OCI-LY7 (cell line): ENCODE data around the gene OSBP2. TPM values are rescaled to one million over a fixed set of nuclear protein-coding genes. Genes with fewer than 3 reads are reported as not detected.

Experiments
- BruUV-seq: library from RNA; stranded (reverse); fragments of 400-500 nt; replicated peaks from 2 replicates; lab custom pipeline; 2021; lab: Mats Ljungman, UMichigan
- CTCF ChIA-PET: fragments of 300-600 bp; sonication (Branson Sonifier 250); formaldehyde crosslinking; loops from one replicate; lab custom pipeline; 2022; ENCODE audit warnings: antibody characterized with exemption; ENCODE audit not compliant: unreplicated experiment; lab: Charles Lee
- POLR2A ChIA-PET: fragments of 300-600 bp; sonication (Branson Sonifier 250); formaldehyde crosslinking; loops from one replicate; lab custom pipeline; 2022; ENCODE audit warnings: antibody characterized with exemption; lab: Charles Lee
- DNase-seq: peaks from one replicate; pipeline ENCODE4 v3.0.0-alpha.2; 2015; ENCODE audit warnings: low spot score
- H2AFZ ChIP-seq: fragments of 200-600 bp; sonication (generic), shearing (Covaris generic); 2 replicates; pipeline ENCODE4 v1.6.1; 2014; ENCODE audit warnings: mild to moderate bottlenecking, antibody characterized with exemption, low read length, moderate library complexity
- H3K27ac ChIP-seq: fragments of 200-600 bp; sonication (generic); 2 replicates; pipeline ENCODE4 v1.5.1; 2014; ENCODE audit warnings: mixed run types, low read depth, mild to moderate bottlenecking, moderate library complexity, low read length, inconsistent platforms; ENCODE audit not compliant: poor library complexity, severe bottlenecking
- H3K36me3 ChIP-seq: fragments of 200-600 bp; sonication (generic); 2 replicates; pipeline ENCODE4 v1.6.1; 2014; ENCODE audit warnings: mild to moderate bottlenecking, antibody characterized with exemption, low read length, moderate library complexity, mixed read lengths; ENCODE audit not compliant: insufficient read depth
- H3K4me1 ChIP-seq: fragments of 200-600 bp; sonication (generic); 2 replicates; pipeline ENCODE4 v1.5.1; 2014; ENCODE audit warnings: mild to moderate bottlenecking, low read length; ENCODE audit not compliant: insufficient read depth, poor library complexity, severe bottlenecking
- H3K4me2 ChIP-seq: fragments of 200-600 bp; sonication (generic); 2 replicates; pipeline ENCODE4 v1.6.1; 2014; ENCODE audit warnings: mild to moderate bottlenecking, low read length
- H3K4me3 ChIP-seq: fragments of 200-600 bp; sonication (generic); 2 replicates; pipeline ENCODE4 v1.5.1; 2014; ENCODE audit warnings: mild to moderate bottlenecking, low read depth, low read length; ENCODE audit not compliant: poor library complexity, severe bottlenecking
- H3K79me2 ChIP-seq: fragments of 200-600 bp; sonication (generic); 2 replicates; pipeline ENCODE4 v1.6.1; 2016; ENCODE audit warnings: low read depth, mild to moderate bottlenecking, low read length, moderate library complexity, mixed read lengths; ENCODE audit not compliant: insufficient read depth
- H3K9me2 ChIP-seq: fragments of 200-600 bp; sonication (generic); 2 replicates; pipeline ENCODE4 v1.6.1; 2016; ENCODE audit warnings: mild to moderate bottlenecking, low read length, mixed read lengths; ENCODE audit not compliant: insufficient read depth
- H3K9me3 ChIP-seq: fragments of 200-600 bp; sonication (generic); 2 replicates; pipeline ENCODE4 v1.6.1; 2014; ENCODE audit warnings: mild to moderate bottlenecking, mixed run types, low read length, mixed read lengths
- H4K20me1 ChIP-seq: fragments of 200-600 bp; sonication (generic); 2 replicates; pipeline ENCODE4 v1.6.1; 2014; ENCODE audit warnings: mild to moderate bottlenecking, antibody characterized with exemption, low read length, moderate library complexity, mixed read lengths; ENCODE audit not compliant: insufficient read depth
- EZH2phosphoT487 ChIP-seq: fragments of 200-600 bp; sonication (generic); IDR thresholded peaks from 2 replicates; pipeline ENCODE4 v1.6.1; 2018; ENCODE audit warnings: low read depth, borderline replicate concordance, mild to moderate bottlenecking, mixed run types, antibody characterized with exemption, low read length, moderate library complexity, mixed read lengths
- intact Hi-C: fragments of 100-400 bp; cut with micrococcal nuclease; formaldehyde crosslinking; loops from one replicate; pipeline ENCODE4 v1.10.0; 2022; ENCODE audit not compliant: unreplicated experiment
- total RNA-seq, 2 experiments: library from RNA; depleted of rRNA in 1 of 2; stranded (reverse); fragments of >200 nt in 1 of 2; shearing (Covaris generic) in 1 of 2; gene quantifications; 2 replicates each; pipeline ENCODE4 v1.2.3, GENCODE V29; 2014 to 2022
- TF ChIP-seq, protein P1 (sequence below): fragments of 200-600 bp; sonication (generic); conservative IDR thresholded peaks from 2 replicates; pipeline ENCODE4 v1.5.1; 2014; ENCODE audit warnings: mild to moderate bottlenecking, antibody characterized with exemption, low read length, moderate library complexity, mixed read lengths

Gene OSBP2
- total RNA-seq, 2 experiments from 2014 or later, result 0.19 to 0.34 TPM

DNA sequence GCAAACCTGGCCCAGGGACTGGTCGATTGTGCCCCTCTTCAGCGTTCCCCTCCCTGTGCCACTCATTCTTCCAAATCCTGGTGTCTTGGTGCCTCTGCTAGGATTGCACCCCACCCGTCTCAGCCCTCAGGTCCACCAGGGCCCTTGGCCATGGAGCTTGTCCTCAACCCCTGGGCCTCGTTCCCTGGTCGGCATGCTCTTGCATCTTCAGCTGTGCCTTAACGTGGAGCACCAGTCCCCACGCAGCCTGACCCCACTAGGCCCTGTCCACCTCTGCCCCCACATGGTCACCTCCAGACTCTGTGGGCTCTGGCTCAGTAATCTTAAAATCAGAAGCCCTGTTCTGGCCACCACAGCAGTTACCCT, 61.1 kb downstream of the OSBP2 start:
- intact Hi-C loops, result loop anchor here (1.0 kb wide), 1 partner anchor 120 kb away; the partner anchor contains the start of gene SLC35E4
- H3K9me2 ChIP-seq, result no peaks in the 10 kb centered on the region

GRCh38 chr22:30763815-30764673, 69.4 kb downstream of the OSBP2 start:
- Histone ChIP-seq H4K20me1 (no peaks in the 10 kb centered on the region), H3K9me3 (no peaks in the 10 kb centered on the region), H3K9me2 (no peaks in the 10 kb centered on the region), H3K79me2 (no peaks in the 10 kb centered on the region), H2AFZ (no peak overlapping the region), H3K4me3 (no peak overlapping the region), H3K36me3 (no peaks in the 10 kb centered on the region), H3K4me1 (no peaks in the 10 kb centered on the region), H3K4me2 (no peak overlapping the region), H3K27ac (no peak overlapping the region)
- POLR2A ChIA-PET, result interaction anchor here (0.7 kb wide), 1 partner anchor 127 kb away, joined by 3 read pairs; no protein-coding TSS in a partner anchor
- intact Hi-C loops, result loop anchor here (1.0 to 5.0 kb wide), 3 partner anchors 156 to 383 kb away; partner anchors contain the start of gene SMTN
- CTCF ChIA-PET, result no interaction called here
- no peak for TF ChIP-seq EZH2phosphoT487
- TF ChIP-seq, protein P1, sequence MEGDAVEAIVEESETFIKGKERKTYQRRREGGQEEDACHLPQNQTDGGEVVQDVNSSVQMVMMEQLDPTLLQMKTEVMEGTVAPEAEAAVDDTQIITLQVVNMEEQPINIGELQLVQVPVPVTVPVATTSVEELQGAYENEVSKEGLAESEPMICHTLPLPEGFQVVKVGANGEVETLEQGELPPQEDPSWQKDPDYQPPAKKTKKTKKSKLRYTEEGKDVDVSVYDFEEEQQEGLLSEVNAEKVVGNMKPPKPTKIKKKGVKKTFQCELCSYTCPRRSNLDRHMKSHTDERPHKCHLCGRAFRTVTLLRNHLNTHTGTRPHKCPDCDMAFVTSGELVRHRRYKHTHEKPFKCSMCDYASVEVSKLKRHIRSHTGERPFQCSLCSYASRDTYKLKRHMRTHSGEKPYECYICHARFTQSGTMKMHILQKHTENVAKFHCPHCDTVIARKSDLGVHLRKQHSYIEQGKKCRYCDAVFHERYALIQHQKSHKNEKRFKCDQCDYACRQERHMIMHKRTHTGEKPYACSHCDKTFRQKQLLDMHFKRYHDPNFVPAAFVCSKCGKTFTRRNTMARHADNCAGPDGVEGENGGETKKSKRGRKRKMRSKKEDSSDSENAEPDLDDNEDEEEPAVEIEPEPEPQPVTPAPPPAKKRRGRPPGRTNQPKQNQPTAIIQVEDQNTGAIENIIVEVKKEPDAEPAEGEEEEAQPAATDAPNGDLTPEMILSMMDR, result peak; percentile 80
- DNase-seq, result peak; percentile 64
- no TSS peak for BruUV-seq

More for the DNA sequence above, 61.1 kb downstream of the OSBP2 start:
- Histone ChIP-seq H3K36me3 (no peaks in the 10 kb centered on the region), H4K20me1 (no peaks in the 10 kb centered on the region), H3K4me2 (no peak overlapping the region), H3K9me3 (no peaks in the 10 kb centered on the region), H3K79me2 (no peaks in the 10 kb centered on the region), H3K4me1 (no peaks in the 10 kb centered on the region), H3K27ac (no peak overlapping the region), H3K4me3 (no peak overlapping the region), H2AFZ (no peak overlapping the region)
- ChIA-PET CTCF (no interaction called here), POLR2A (no interaction called here)
- no TSS peak for BruUV-seq
- no peak for TF ChIP-seq EZH2phosphoT487
- TF ChIP-seq, protein P1, result no peak
- no peak for DNase-seq

DNA sequence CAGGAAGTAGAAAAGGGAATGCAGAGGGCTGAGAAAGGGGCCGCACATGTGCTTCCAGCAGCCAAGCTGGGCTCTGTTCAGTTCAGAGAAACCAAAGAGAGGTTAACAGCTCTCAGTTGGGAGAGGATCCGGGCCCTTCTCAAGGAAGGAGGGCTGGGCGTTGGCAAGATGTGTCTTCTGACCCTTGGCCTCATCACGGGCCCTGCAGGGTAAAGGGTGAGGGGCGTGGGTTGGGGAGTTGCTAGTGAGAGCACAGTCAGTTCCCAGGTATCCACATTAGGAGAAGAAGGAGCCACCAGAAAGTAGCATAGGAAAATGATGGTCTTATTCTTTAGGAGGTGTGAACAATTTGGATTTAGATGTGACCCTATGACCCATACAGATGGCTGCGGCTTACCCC, 73.0 kb downstream of the OSBP2 start:
- Histone ChIP-seq H4K20me1 (no peaks in the 10 kb centered on the region), H2AFZ (no peak overlapping the region), H3K79me2 (no peaks in the 10 kb centered on the region), H3K9me2 (no peaks in the 10 kb centered on the region), H3K36me3 (no peaks in the 10 kb centered on the region), H3K4me1 (no peaks in the 10 kb centered on the region), H3K27ac (no peak overlapping the region), H3K4me3 (no peak overlapping the region), H3K4me2 (no peak overlapping the region), H3K9me3 (no peaks in the 10 kb centered on the region)
- no peak for DNase-seq
- no TSS peak for BruUV-seq
- POLR2A ChIA-PET, result interaction anchor here (0.6 to 0.7 kb wide), 2 partner anchors 148 to 290 kb away, joined by 3 to 4 read pairs; no protein-coding TSS in a partner anchor
- intact Hi-C loops, result no loop called here
- CTCF ChIA-PET, result no interaction called here
- TF ChIP-seq EZH2phosphoT487, result no peak
- TF ChIP-seq, protein P1, result no peak
